Neural cell (in vitro differentiated cells): Measurements from ENCODE around the gene ANKMY1. TPM values are rescaled to one million over a fixed set of nuclear protein-coding genes. Genes with fewer than 3 reads are reported as not detected.

ENCODE experiments used
- H2AFZ ChIP-seq: fragments of 200-600, 300-800 bp; sonication (generic), shearing (Covaris generic); 2 replicates; pipeline ENCODE4 v1.6.0; 2014; ENCODE audit warnings: low read depth, mild to moderate bottlenecking, antibody characterized with exemption, low read length, moderate library complexity
- H3F3A ChIP-seq: fragments of 200-600 bp; shearing (Covaris generic); 2 replicates; pipeline ENCODE4 v1.6.1; 2016; ENCODE audit warnings: mild to moderate bottlenecking, moderate library complexity, mixed read lengths, antibody characterized with exemption, low read length; ENCODE audit not compliant: insufficient read depth, poor library complexity, severe bottlenecking
- H3K27ac ChIP-seq: fragments of 200-600, 300-800 bp; sonication (generic), shearing (Covaris generic); 2 replicates; pipeline ENCODE4 v1.5.1; 2014; ENCODE audit warnings: mild to moderate bottlenecking, low read length, moderate library complexity
- H3K27me3 ChIP-seq: fragments of 300-800, 200-600 bp; sonication (generic), shearing (Covaris generic); 2 replicates; pipeline ENCODE4 v1.6.0; 2014; ENCODE audit warnings: mild to moderate bottlenecking, low read depth, low read length, moderate library complexity; ENCODE audit not compliant: insufficient read depth
- H3K36me3 ChIP-seq: fragments of 300-800, 200-600 bp; sonication (generic), shearing (Covaris generic); 2 replicates; pipeline ENCODE4 v1.5.1; 2014; ENCODE audit warnings: mild to moderate bottlenecking, antibody characterized with exemption, low read length, moderate library complexity; ENCODE audit not compliant: insufficient read depth
- H3K4me2 ChIP-seq: fragments of 300-800, 200-600 bp; sonication (generic), shearing (Covaris generic); 2 replicates; pipeline ENCODE4 v1.6.0; 2014; ENCODE audit warnings: mild to moderate bottlenecking, low read length
- H3K4me3 ChIP-seq: fragments of 300-800, 200-600 bp; sonication (generic), shearing (Covaris generic); 2 replicates; pipeline ENCODE4 v1.5.1; 2014; ENCODE audit warnings: mild to moderate bottlenecking, low read length, moderate library complexity
- H3K79me2 ChIP-seq: fragments of 200-600 bp; shearing (Covaris generic); replicated peaks from 2 replicates; pipeline ENCODE4 v1.6.0; 2014; ENCODE audit warnings: mild to moderate bottlenecking, low read length, moderate library complexity; ENCODE audit not compliant: insufficient read depth
- H3K9ac ChIP-seq: fragments of 300-800, 200-600 bp; sonication (generic), shearing (Covaris generic); 2 replicates; pipeline ENCODE4 v1.6.1; 2016; ENCODE audit warnings: mild to moderate bottlenecking, low read length, mixed read lengths
- H3K9me2 ChIP-seq: fragments of 200-600 bp; shearing (Covaris generic); 2 replicates; pipeline ENCODE4 v1.6.1; 2016; ENCODE audit warnings: mild to moderate bottlenecking, low read length, mixed read lengths; ENCODE audit not compliant: insufficient read depth
- H3K9me3 ChIP-seq: fragments of 200-600, 300-800 bp; sonication (generic), shearing (Covaris generic); 2 replicates; pipeline ENCODE4 v1.6.1; 2016; ENCODE audit warnings: mild to moderate bottlenecking, mixed run types, low read length, moderate library complexity, mixed read lengths
- H4K20me1 ChIP-seq: fragments of 200-600 bp; shearing (Covaris generic); 2 replicates; pipeline ENCODE4 v1.6.1; 2016; ENCODE audit warnings: mild to moderate bottlenecking, mixed run types; ENCODE audit not compliant: insufficient read depth
- EP300 ChIP-seq: fragments of 450-650 bp; conservative IDR thresholded peaks from 2 replicates; pipeline ENCODE4 v1.6.1; 2014; ENCODE audit warnings: antibody characterized with exemption, mild to moderate bottlenecking, moderate library complexity; ENCODE audit not compliant: poor library complexity, severe bottlenecking
- EZH2 ChIP-seq: fragments of 200-600, 300-800 bp; shearing (Covaris generic), sonication (generic); IDR thresholded peaks from 2 replicates; pipeline ENCODE4 v1.6.1; 2014; ENCODE audit warnings: antibody characterized with exemption, low read length, borderline replicate concordance, mild to moderate bottlenecking; ENCODE audit not compliant: insufficient read depth, poor library complexity, severe bottlenecking
- MXI1 ChIP-seq: fragments of 450-650 bp; conservative IDR thresholded peaks from 2 replicates; pipeline ENCODE4 v1.6.1; 2014; ENCODE audit warnings: antibody characterized with exemption, mild to moderate bottlenecking; ENCODE audit not compliant: poor library complexity, severe bottlenecking
- POLR2AphosphoS5 ChIP-seq: IDR thresholded peaks from 2 replicates; pipeline ENCODE4 v1.6.1; 2012
- RAD21 ChIP-seq: fragments of 450-650 bp; conservative IDR thresholded peaks from 2 replicates; pipeline ENCODE4 v1.6.1; 2014; ENCODE audit warnings: antibody characterized with exemption, mild to moderate bottlenecking, moderate library complexity
- REST ChIP-seq: IDR thresholded peaks from 2 replicates; pipeline ENCODE4 v1.6.1; 2012; ENCODE audit warnings: borderline replicate concordance
- SMC3 ChIP-seq: fragments of 450-650 bp; conservative IDR thresholded peaks from 2 replicates; pipeline ENCODE4 v1.6.1; 2014; ENCODE audit warnings: antibody characterized with exemption, mild to moderate bottlenecking, moderate library complexity; ENCODE audit not compliant: poor library complexity
- TAF1 ChIP-seq: IDR thresholded peaks from 2 replicates; pipeline ENCODE4 v1.6.1; 2012; ENCODE audit warnings: low read depth
- polyA plus RNA-seq: library from polyadenylated mRNA; depleted of rRNA; stranded (reverse); fragments of >200 nt; gene quantifications from 2 replicates; pipeline ENCODE4 v1.2.3, GENCODE V29; 2014
- TF ChIP-seq, protein P1 (sequence below): fragments of 450-650 bp; IDR thresholded peaks from 2 replicates; pipeline ENCODE4 v1.5.1; 2014; ENCODE audit warnings: antibody characterized with exemption, mild to moderate bottlenecking, moderate library complexity; ENCODE audit not compliant: poor library complexity, severe bottlenecking

The ANKMY1 gene
- polyA plus RNA-seq, 1 donor from 2014 or later, result 6.6 TPM

- TF ChIP-seq EP300, result no peak
- no peak for TF ChIP-seq POLR2AphosphoS5
- no peak for TF ChIP-seq TAF1
- TF ChIP-seq MXI1, result no peak
- no peak for TF ChIP-seq SMC3
- no peak overlapping the region for H3K4me2 ChIP-seq
These were observed 84.6 kb downstream of the ANKMY1 start for GRCh38 chr2:240473211-240473610.

DNA sequence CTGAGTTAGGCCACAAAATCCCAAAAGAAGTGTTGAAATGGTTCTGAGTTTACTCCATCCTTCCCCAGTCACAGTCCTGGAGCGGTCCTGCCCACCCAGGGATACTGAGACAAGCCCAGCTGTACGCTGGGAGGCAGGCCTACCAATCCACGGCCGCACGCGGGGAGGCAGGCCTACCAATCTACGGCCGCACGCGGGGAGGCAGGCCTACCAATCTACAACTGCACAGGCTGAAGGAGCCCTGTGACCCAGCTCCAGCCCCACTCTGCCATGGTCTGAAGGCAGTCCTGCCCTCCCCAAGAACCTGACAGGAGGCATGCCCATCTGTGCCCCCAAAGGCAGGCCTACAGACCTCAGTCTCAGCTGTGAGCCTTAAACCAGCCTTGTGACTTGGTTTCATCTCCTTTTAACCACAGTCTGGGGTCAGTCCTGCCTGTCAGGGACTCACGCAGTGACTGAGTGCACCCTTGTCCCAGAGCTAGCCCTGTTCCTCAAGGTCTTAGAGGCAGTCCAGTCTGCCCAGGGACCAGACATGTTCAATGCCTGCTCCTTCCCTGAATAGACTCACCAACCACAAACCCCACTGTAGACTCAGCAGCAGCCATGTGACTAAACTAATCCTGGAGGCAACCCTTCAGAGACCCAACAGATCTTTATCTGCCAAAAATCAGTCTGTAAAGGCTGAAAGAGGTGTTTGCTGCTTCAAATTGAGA lies 85.6 kb downstream of the ANKMY1 start:
- Histone ChIP-seq H3K4me3 (no peak overlapping the region), H3K36me3 (no peaks in the 10 kb centered on the region), H2AFZ (no peak overlapping the region), H3K27me3 (no peaks in the 10 kb centered on the region), H3K27ac (no peak overlapping the region), H4K20me1 (no peaks in the 10 kb centered on the region), H3K4me2 (no peak overlapping the region), H3F3A (no peaks in the 10 kb centered on the region), H3K9me2 (no peaks in the 10 kb centered on the region), H3K9me3 (peaks cover 4% of the 10 kb centered on the region), H3K9ac (no peak overlapping the region), H3K79me2 (no peaks in the 10 kb centered on the region)
- TF ChIP-seq POLR2AphosphoS5, result no peak
- TF ChIP-seq EZH2, result no peak
- TF ChIP-seq, protein P1, sequence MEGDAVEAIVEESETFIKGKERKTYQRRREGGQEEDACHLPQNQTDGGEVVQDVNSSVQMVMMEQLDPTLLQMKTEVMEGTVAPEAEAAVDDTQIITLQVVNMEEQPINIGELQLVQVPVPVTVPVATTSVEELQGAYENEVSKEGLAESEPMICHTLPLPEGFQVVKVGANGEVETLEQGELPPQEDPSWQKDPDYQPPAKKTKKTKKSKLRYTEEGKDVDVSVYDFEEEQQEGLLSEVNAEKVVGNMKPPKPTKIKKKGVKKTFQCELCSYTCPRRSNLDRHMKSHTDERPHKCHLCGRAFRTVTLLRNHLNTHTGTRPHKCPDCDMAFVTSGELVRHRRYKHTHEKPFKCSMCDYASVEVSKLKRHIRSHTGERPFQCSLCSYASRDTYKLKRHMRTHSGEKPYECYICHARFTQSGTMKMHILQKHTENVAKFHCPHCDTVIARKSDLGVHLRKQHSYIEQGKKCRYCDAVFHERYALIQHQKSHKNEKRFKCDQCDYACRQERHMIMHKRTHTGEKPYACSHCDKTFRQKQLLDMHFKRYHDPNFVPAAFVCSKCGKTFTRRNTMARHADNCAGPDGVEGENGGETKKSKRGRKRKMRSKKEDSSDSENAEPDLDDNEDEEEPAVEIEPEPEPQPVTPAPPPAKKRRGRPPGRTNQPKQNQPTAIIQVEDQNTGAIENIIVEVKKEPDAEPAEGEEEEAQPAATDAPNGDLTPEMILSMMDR, result no peak
- no peak for TF ChIP-seq RAD21
- no peak for TF ChIP-seq TAF1
- TF ChIP-seq MXI1, result no peak
- no peak for TF ChIP-seq EP300
- TF ChIP-seq SMC3, result no peak
- TF ChIP-seq REST, result no peak

More at GRCh38 chr2:240473211-240473610, 84.6 kb downstream of the ANKMY1 start:
- Histone ChIP-seq H3F3A (no peaks in the 10 kb centered on the region), H3K36me3 (no peaks in the 10 kb centered on the region), H4K20me1 (no peaks in the 10 kb centered on the region), H3K4me3 (no peak overlapping the region), H3K9me3 (peaks cover 4% of the 10 kb centered on the region), H3K27ac (no peak overlapping the region), H2AFZ (no peak overlapping the region), H3K27me3 (no peaks in the 10 kb centered on the region), H3K79me2 (no peaks in the 10 kb centered on the region), H3K9me2 (no peaks in the 10 kb centered on the region), H3K9ac (no peak overlapping the region)
